Measurements from ENCODE around the gene IFNE.

DNA sequence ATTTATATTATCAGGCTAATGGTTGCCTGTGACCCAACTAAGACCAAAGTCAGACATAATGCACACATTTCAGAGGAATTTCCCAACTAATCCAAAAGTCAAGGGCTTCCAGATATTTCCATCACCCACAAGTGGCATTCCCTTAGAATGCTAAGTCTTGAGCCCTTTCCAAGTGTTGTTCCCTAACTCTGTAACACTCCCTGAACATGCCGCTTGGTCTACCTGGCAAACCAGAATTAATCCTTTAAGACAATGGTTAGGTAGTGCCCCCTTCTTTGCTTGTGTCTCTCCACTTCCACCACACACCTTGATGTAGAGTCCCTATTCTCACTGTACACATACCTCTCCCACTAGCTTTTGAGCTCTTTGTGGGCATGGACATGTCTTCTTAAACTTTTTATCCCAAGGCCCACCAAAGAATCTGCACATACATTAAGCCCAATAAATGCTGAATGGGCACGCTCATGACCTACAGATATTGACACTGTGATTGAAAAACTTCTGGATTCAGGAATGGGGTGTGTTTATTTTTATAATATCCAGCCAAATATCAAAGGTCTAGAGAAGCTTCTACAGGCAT lies 37.8 kb upstream of the IFNE start:
- TF ChIP-seq CTCF (IDR thresholded peaks at IDR 0.05) (no peak), POLR2A (IDR thresholded peaks at IDR 0.05) (no peak)
